ENCODE results near the gene DEPDC1B. TPM values are rescaled to one million over a fixed set of nuclear protein-coding genes. Genes with fewer than 3 reads are reported as not detected.
A peak's percentile ranks its signal among the peaks of the same experiment; 100 is the strongest.

Gene DEPDC1B
- total RNA-seq, 1 donor from 2014 or later, result 21.4 TPM

- no peak for DNase-seq (ENCODE audit: low read depth)
- H3K4me3 ChIP-seq (ENCODE audit: low read depth, low read length), result no peak overlapping the region
- no peak for TF ChIP-seq CTCF (conservative IDR thresholded peaks at IDR 0.05; ENCODE audit: low read depth, low read length)
These were observed 10.4 kb upstream of the DEPDC1B start for GRCh38 chr5:60710362-60710761.

- no peak overlapping the region for H3K4me3 ChIP-seq (ENCODE audit: low read depth, low read length)
- TF ChIP-seq CTCF (conservative IDR thresholded peaks at IDR 0.05; ENCODE audit: low read depth, low read length), result no peak
- DNase-seq (ENCODE audit: low read depth), result no peak
These were observed 5.2 kb upstream of the DEPDC1B start for GRCh38 chr5:60705144-60705543.

- TF ChIP-seq CTCF (conservative IDR thresholded peaks at IDR 0.05; ENCODE audit: low read depth, low read length), result no peak
- no peak for DNase-seq (ENCODE audit: low read depth)
These were observed 4.0 kb upstream of the DEPDC1B start for GRCh38 chr5:60703944-60704343.

GRCh38 chr5:60701321-60701968, 1.5 kb upstream of the DEPDC1B start:
- H3K4me3 ChIP-seq (ENCODE audit: low read depth, low read length), result no peak overlapping the region
- TF ChIP-seq CTCF (conservative IDR thresholded peaks at IDR 0.05; ENCODE audit: low read depth, low read length), result no peak
- no peak for DNase-seq (ENCODE audit: low read depth)

More at GRCh38 chr5:60703944-60704343, 4.0 kb upstream of the DEPDC1B start:
- no peak overlapping the region for H3K4me3 ChIP-seq (ENCODE audit: low read depth, low read length)

GRCh38 chr5:60700416-60700757, 421 bp upstream of the DEPDC1B start:
- no peak for TF ChIP-seq CTCF (conservative IDR thresholded peaks at IDR 0.05; ENCODE audit: low read depth, low read length)
- no peak for DNase-seq (ENCODE audit: low read depth)

GRCh38 chr5:60699288-60699608, 718 bp downstream of the DEPDC1B start:
- DNase-seq (ENCODE audit: low read depth), result no peak

More at GRCh38 chr5:60700416-60700757, 421 bp upstream of the DEPDC1B start:
- peak overlapping the region; percentile 70 for H3K4me3 ChIP-seq (ENCODE audit: low read depth, low read length)

More at GRCh38 chr5:60699288-60699608, 718 bp downstream of the DEPDC1B start:
- no peak for TF ChIP-seq CTCF (conservative IDR thresholded peaks at IDR 0.05; ENCODE audit: low read depth, low read length)
- peak overlapping the region; percentile 70 for H3K4me3 ChIP-seq (ENCODE audit: low read depth, low read length)
